ENCODE data around the gene INHBA. TPM values are rescaled to one million over a fixed set of nuclear protein-coding genes. Genes with fewer than 3 reads are reported as not detected.

The INHBA gene
- total and polyA plus RNA-seq, 2 experiments from 2014 or later, result 5.5 to 8.8 TPM

- Histone ChIP-seq H3K4me2 (ENCODE audit: unreplicated experiment) (peak overlapping the region; percentile 81), H4K20me1 (ENCODE audit: insufficient read depth) (no peaks in the 10 kb centered on the region), H3K36me3 (ENCODE audit: low read depth) (no peaks in the 10 kb centered on the region), H3K9me3 (ENCODE audit: low read depth) (no peaks in the 10 kb centered on the region), H3K9ac (peak overlapping the region; percentile 79), H3K9me2 (ENCODE audit: insufficient read depth) (no peaks in the 10 kb centered on the region), H3K4me3 (peak overlapping the region; percentile 77), H2AFZ (peak overlapping the region; percentile 25; the same call in 1 of the 2 replicates), H3K27me3 (replicated peaks; ENCODE audit: insufficient read depth) (no peaks in the 10 kb centered on the region), H3F3A (ENCODE audit: insufficient read depth) (peaks cover 70% of the 10 kb centered on the region), H3K27ac (peak overlapping the region; percentile 44), H3K79me2 (ENCODE audit: insufficient read depth) (peaks cover 64% of the 10 kb centered on the region), H3K4me1 (ENCODE audit: insufficient read depth) (peaks cover 41% of the 10 kb centered on the region)
- in situ Hi-C loops (cut with MboI), result no loop called here
- peak; percentile 61 for DNase-seq
- no peak for TF ChIP-seq EZH2 (IDR thresholded peaks at IDR 0.05; ENCODE audit: insufficient read depth, poor library complexity, severe bottlenecking)
- no peak for TF ChIP-seq EZH2phosphoT487 (IDR thresholded peaks at IDR 0.05; ENCODE audit: insufficient read depth, low read depth)
- whole genome bisulfite sequencing, 2 experiments (ENCODE audit: low coverage in 1 of 2, low lambda C conversion rate in 2 of 2, missing lambda C conversion rate in 2 of 2), result 42 to 51% methylated on average over 4 of the region's 4 CpGs
These were observed 4.2 kb downstream of the INHBA start for GRCh38 chr7:41698726-41699125.

- Histone ChIP-seq H3K4me3 (peak overlapping the region; percentile 77), H3K9me2 (ENCODE audit: insufficient read depth) (no peaks in the 10 kb centered on the region), H3K9ac (peak overlapping the region; percentile 79), H3K4me1 (ENCODE audit: insufficient read depth) (peaks cover 40% of the 10 kb centered on the region), H4K20me1 (ENCODE audit: insufficient read depth) (no peaks in the 10 kb centered on the region), H3F3A (ENCODE audit: insufficient read depth) (peaks cover 64% of the 10 kb centered on the region), H3K9me3 (ENCODE audit: low read depth) (no peaks in the 10 kb centered on the region), H3K36me3 (ENCODE audit: low read depth) (no peaks in the 10 kb centered on the region), H3K79me2 (ENCODE audit: insufficient read depth) (peaks cover 71% of the 10 kb centered on the region), H2AFZ (peak overlapping the region; percentile 25; the same call in 1 of the 2 replicates), H3K27ac (peak overlapping the region; percentile 44), H3K4me2 (ENCODE audit: unreplicated experiment) (peak overlapping the region; percentile 81), H3K27me3 (replicated peaks; ENCODE audit: insufficient read depth) (no peaks in the 10 kb centered on the region)
- TF ChIP-seq EZH2 (IDR thresholded peaks at IDR 0.05; ENCODE audit: insufficient read depth, poor library complexity, severe bottlenecking), result no peak
- no peak for TF ChIP-seq EZH2phosphoT487 (IDR thresholded peaks at IDR 0.05; ENCODE audit: insufficient read depth, low read depth)
- DNase-seq, result no peak
- in situ Hi-C loops (cut with MboI), result no loop called here
- WGBS, 2 experiments (ENCODE audit: low coverage in 1 of 2, low lambda C conversion rate in 2 of 2, missing lambda C conversion rate in 2 of 2), result 61 to 67% methylated on average over 3 of the region's 3 CpGs
These were observed 4.8 kb downstream of the INHBA start for GRCh38 chr7:41698114-41698513.

- H3K4me2 ChIP-seq (ENCODE audit: unreplicated experiment), result peak overlapping the region; percentile 81
- H3K9me2 ChIP-seq (ENCODE audit: insufficient read depth), result no peaks in the 10 kb centered on the region
- H3K27me3 ChIP-seq (replicated peaks; ENCODE audit: insufficient read depth), result no peaks in the 10 kb centered on the region
- in situ Hi-C loops (cut with MboI), result no loop called here
- H3K4me3 ChIP-seq, result peak overlapping the region; percentile 77
- WGBS, 2 experiments (ENCODE audit: low coverage in 1 of 2, low lambda C conversion rate in 2 of 2, missing lambda C conversion rate in 2 of 2), result 12 to 16% methylated on average over 15 of the region's 15 CpGs
- DNase-seq, result peak; percentile 89
- TF ChIP-seq EZH2 (IDR thresholded peaks at IDR 0.05; ENCODE audit: insufficient read depth, poor library complexity, severe bottlenecking) (no peak), EZH2phosphoT487 (IDR thresholded peaks at IDR 0.05; ENCODE audit: insufficient read depth, low read depth) (no peak)
- H3K4me1 ChIP-seq (ENCODE audit: insufficient read depth), result peaks cover 40% of the 10 kb centered on the region
- H3K27ac ChIP-seq, result peak overlapping the region; percentile 86
- peak overlapping the region; percentile 81 for H3K9ac ChIP-seq
- peaks cover 75% of the 10 kb centered on the region for H3K79me2 ChIP-seq (ENCODE audit: insufficient read depth)
- no peaks in the 10 kb centered on the region for H4K20me1 ChIP-seq (ENCODE audit: insufficient read depth)
- H2AFZ ChIP-seq, result peak overlapping the region; percentile 88
- peaks cover 63% of the 10 kb centered on the region for H3F3A ChIP-seq (ENCODE audit: insufficient read depth)
- no peaks in the 10 kb centered on the region for H3K9me3 ChIP-seq (ENCODE audit: low read depth)
- no peaks in the 10 kb centered on the region for H3K36me3 ChIP-seq (ENCODE audit: low read depth)
These were observed 6.5 kb downstream of the INHBA start for GRCh38 chr7:41696323-41696916.

GRCh38 chr7:41695661-41696322 is 7.1 kb downstream of the INHBA start:
- Histone ChIP-seq H3K27ac (peak overlapping the region; percentile 86), H2AFZ (peak overlapping the region; percentile 88), H3K79me2 (ENCODE audit: insufficient read depth) (peaks cover 69% of the 10 kb centered on the region), H3K4me3 (peak overlapping the region; percentile 77), H3K9me3 (ENCODE audit: low read depth) (no peaks in the 10 kb centered on the region), H3K27me3 (replicated peaks; ENCODE audit: insufficient read depth) (no peaks in the 10 kb centered on the region), H3K9me2 (ENCODE audit: insufficient read depth) (no peaks in the 10 kb centered on the region), H3K4me1 (ENCODE audit: insufficient read depth) (peaks cover 36% of the 10 kb centered on the region), H4K20me1 (ENCODE audit: insufficient read depth) (no peaks in the 10 kb centered on the region), H3K36me3 (ENCODE audit: low read depth) (no peaks in the 10 kb centered on the region), H3F3A (ENCODE audit: insufficient read depth) (peaks cover 63% of the 10 kb centered on the region), H3K4me2 (ENCODE audit: unreplicated experiment) (peak overlapping the region; percentile 81), H3K9ac (peak overlapping the region; percentile 81)
- TF ChIP-seq EZH2 (IDR thresholded peaks at IDR 0.05; ENCODE audit: insufficient read depth, poor library complexity, severe bottlenecking) (no peak), EZH2phosphoT487 (IDR thresholded peaks at IDR 0.05; ENCODE audit: insufficient read depth, low read depth) (no peak)
- 11 to 12% methylated on average over 13 of the region's 13 CpGs for WGBS, 2 experiments (ENCODE audit: low coverage in 1 of 2, low lambda C conversion rate in 2 of 2, missing lambda C conversion rate in 2 of 2)
- in situ Hi-C loops (cut with MboI), result no loop called here
- no peak for DNase-seq

All from GM23248 (cell line).